Embryonic facial prominence (tissue), 1 donor: ENCODE data around the gene TBXAS1.

Source experiments
- DNase-seq: peaks from one replicate; pipeline ENCODE4 v3.0.0-alpha.2; 2016; ENCODE audit errors: extremely low spot score

Gene TBXAS1

DNA sequence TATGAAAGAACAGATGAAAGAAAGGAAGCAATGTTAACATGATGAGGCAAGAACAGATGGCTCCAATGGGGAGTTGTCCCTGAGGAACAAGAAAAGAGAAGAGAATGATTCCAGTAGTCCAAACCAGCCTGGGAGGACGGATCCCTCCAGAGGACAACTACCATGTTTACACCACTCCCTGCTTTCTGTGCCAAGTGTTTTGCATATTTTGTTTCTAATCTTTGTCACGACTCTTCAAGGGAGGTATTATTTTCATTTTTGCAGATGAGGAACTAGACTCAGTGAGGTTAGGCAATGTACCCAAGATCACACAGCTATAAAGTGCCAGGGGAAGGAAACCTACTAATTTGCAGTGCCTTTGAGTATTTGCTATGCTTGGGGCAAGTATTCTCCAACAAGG lies 117.5 kb downstream of the TBXAS1 start:
- DNase-seq, result no peak

GRCh38 chr7:139947021-139947420 lies 118.0 kb downstream of the TBXAS1 start:
- DNase-seq, result no peak

GRCh38 chr7:139948167-139948566 lies 119.1 kb downstream of the TBXAS1 start:
- DNase-seq, result no peak

- DNase-seq, result no peak
Observed at GRCh38 chr7:139948587-139949335, 119.7 kb downstream of the TBXAS1 start.

DNA sequence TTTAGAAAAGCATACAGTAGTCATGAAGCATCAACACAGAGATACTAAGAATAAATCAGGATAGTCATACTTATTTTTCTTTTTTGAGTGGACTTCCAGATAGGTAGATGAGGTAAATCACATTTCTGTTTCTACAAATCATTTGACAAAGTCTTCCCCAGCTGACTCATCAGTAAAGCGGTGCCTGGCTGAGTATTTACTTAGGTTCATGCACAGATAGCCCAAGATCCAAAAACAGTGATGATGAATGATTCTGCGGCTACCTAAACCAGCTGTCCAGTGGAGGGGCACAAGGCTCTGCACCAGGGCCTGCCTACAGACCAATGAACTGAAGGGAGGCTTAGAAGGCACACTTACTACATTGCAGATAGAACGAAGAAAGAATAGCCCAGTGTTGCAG lies 120.6 kb downstream of the TBXAS1 start:
- DNase-seq, result no peak

- no peak for DNase-seq
Observed at GRCh38 chr7:139950881-139951525, 121.9 kb downstream of the TBXAS1 start.

GRCh38 chr7:139953229-139953628 lies 124.2 kb downstream of the TBXAS1 start:
- no peak for DNase-seq

- DNase-seq, result no peak
Observed at GRCh38 chr7:139955109-139955820, 126.2 kb downstream of the TBXAS1 start.

DNA sequence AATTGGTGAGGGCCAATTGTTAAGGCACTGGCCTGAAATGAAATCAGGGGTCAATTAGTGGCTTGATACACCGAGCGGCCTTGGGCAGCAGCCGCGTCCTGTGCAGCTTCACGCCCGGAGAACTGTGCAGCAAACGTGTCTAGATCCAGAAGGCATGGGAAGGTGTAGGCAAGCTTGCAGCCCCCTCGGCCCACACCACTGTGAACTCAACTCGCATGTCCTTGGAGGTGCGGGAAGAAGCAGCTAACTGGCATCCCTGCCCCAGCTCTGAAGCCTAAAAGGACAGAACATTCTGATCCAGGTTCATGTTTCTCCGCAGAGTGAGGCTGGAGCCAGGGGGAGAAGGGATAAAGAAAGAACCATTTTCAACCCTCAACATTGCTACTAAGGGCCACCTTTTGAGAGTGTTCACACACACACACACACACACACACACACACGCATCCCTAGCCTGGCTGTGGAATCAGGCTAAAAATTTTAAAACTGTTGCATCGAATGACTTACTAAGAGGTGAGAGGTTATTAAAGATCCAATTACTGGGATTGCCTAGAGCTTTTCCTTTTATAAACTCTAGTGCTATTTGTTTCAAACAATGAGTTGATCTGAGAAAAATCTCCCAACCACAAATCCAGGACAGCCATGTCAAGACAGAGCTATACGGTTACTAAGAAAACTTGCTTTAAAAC lies 129.7 kb downstream of the TBXAS1 start:
- no peak for DNase-seq

GRCh38 chr7:139959285-139959628 lies 130.2 kb downstream of the TBXAS1 start:
- no peak for DNase-seq

GRCh38 chr7:139959718-139960117 lies 130.7 kb downstream of the TBXAS1 start:
- DNase-seq, result no peak

DNA sequence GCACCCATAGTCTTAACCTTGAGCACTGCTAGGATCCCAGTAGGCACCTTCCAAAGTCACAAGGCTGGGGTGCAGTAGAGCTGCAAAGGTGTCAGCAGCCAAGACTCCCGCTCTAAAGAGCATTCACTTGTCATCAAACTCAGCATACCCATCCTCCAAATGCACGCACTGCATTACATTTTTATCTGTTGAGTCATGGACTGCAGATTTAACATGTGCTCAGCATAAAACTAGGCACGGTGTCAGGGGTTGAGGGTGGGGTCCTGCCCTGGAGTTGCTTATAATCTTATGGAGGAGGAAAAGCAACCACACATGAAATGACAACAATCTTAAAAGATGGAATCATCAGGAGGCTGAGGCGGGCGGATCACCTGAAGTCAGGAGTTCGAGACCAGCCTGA lies 131.1 kb downstream of the TBXAS1 start:
- no peak for DNase-seq

GRCh38 chr7:139965942-139966628 lies 137.0 kb downstream of the TBXAS1 start:
- DNase-seq, result no peak

- DNase-seq, result no peak
Observed at GRCh38 chr7:139966949-139967348, 137.9 kb downstream of the TBXAS1 start.

GRCh38 chr7:139968931-139969330 lies 139.9 kb downstream of the TBXAS1 start:
- DNase-seq, result no peak

DNA sequence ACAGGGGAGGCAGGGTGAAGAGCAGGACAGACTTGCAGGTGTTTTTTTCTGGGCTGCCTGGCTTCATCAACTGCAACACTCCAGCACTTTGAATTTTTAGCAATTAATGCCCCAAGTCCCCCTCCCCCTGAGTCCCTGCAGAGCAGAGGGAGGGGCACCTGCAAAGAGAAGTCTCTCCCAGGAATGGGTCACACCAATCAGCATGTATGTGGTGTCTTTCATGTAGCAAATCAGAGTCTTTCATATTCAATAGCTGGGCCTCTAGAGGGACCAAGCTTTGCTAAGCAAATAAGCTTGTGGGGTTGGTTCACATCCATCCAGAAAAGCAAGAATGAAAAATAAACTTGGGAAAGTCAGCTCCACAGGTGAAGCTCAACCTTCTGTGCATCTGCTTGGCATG lies 143.0 kb downstream of the TBXAS1 start:
- no peak for DNase-seq

DNA sequence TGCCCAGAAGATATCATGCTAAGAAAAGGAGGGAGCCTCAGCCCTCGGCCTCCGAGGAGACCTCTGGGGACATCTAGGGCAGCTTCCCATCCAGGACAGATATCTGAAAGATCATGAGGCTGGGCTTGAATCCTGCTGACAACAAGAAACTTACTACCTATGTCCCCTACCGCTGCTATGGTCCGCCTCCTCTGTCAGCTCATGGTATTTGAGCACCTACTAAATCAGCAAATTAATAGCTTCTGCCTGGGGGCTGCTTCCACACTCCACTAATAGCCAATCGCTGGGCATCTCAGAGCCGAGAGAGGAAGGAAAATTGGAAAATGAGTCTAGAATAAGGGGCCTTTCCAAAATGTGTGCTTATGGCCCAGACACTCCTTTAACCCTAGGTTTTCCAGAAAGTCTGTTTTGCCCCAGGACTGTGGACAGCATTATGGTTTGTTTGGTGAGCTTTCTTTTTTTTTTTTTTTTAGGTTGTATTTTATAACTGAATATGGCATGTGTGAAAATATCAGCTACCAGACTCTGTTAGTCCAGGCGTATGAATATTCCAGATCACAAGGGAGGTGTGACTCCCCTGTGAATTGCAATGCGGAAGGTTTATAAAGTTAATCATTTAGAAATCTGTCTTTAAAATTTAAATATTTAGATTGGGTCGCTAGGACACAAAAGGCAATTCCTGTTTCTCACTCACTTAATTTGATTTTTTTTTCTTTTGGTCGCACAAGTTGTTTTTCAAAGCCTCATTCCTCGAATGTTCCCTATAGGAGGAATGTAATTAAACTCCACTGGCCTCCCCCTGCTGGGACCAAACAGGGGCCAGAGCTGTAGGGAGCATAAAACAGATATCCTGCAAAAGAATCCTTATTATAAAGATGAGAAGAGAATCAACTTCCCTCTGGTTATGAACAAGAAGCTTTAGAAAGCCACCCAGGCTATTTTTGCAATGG lies 144.3 kb downstream of the TBXAS1 start:
- no peak for DNase-seq

DNA sequence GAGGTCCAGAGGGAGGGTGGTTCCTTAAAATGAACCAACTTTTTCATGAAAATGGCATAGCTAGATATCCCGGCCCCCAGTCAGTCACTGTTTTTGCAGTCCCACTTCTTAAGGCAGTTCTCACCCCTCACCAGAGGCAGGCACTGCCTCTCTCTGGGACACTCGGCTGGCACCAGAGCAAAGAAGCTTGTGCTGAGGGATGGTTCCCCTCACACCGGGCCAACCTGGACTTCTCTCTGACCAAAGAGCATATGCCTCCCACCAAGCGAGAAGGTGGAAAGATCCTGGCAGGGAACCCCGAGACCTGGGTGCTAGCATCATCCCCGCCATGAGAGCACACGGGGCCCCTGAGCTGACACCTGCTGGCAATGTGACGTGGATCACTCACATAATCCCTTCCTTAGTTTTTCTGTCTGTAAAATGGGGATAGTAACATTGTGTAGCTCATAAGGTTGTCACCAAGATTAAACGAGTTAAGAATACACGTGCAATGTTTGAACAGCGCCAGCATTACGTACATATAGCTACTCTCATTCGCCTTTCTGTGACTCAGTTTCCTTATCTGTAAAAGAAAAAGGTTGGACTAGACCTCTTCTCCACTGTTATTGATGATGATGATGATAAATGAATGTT lies 145.2 kb downstream of the TBXAS1 start:
- no peak for DNase-seq

- no peak for DNase-seq
Observed at GRCh38 chr7:139976055-139976837, 147.2 kb downstream of the TBXAS1 start.
